SJSA1 (cell line): ENCODE measurements around the gene PRUNE1. TPM values are rescaled to one million over a fixed set of nuclear protein-coding genes. Genes with fewer than 3 reads are reported as not detected.
A peak's percentile ranks its signal among the peaks of the same experiment; 100 is the strongest.

Experiments used
- DNase-seq, 2 experiments: peaks; one replicate each; pipeline ENCODE4 v3.0.0-alpha.2; 2015 to 2020; ENCODE audit warnings: low spot score in 2 of 2, low read depth in 1 of 2
- H3K27ac ChIP-seq: fragments of 250-450 bp; sonication (Bioruptor Pico); 2 replicates; pipeline ENCODE4 v1.5.1; 2020; ENCODE audit warnings: mild to moderate bottlenecking, moderate library complexity
- H3K27me3 ChIP-seq: fragments of 250-450 bp; sonication (Bioruptor Pico); replicated peaks from 2 replicates; pipeline ENCODE4 v1.5.1; 2020; ENCODE audit warnings: mild to moderate bottlenecking, moderate library complexity
- H3K36me3 ChIP-seq: fragments of 250-450 bp; sonication (Bioruptor Pico); 2 replicates; pipeline ENCODE4 v1.5.1; 2020; ENCODE audit warnings: mild to moderate bottlenecking
- H3K4me1 ChIP-seq: fragments of 250-450 bp; sonication (Bioruptor Pico); replicated peaks from 2 replicates; pipeline ENCODE4 v1.6.1; 2021; ENCODE audit warnings: mild to moderate bottlenecking
- H3K4me3 ChIP-seq: fragments of 250-450 bp; sonication (Bioruptor Pico); 2 replicates; pipeline ENCODE4 v1.5.1; 2020; ENCODE audit warnings: mild to moderate bottlenecking
- H3K9me3 ChIP-seq: fragments of 250-450 bp; sonication (Bioruptor Pico); replicated peaks from 2 replicates; pipeline ENCODE4 v1.5.1; 2020; ENCODE audit warnings: mild to moderate bottlenecking
- total RNA-seq: library from RNA; depleted of rRNA; stranded (reverse); fragments of >200 nt; shearing (Covaris generic); gene quantifications from 2 replicates; pipeline ENCODE4 v1.2.3, GENCODE V29; 2014

PRUNE1 gene
- total RNA-seq, 1 experiment from 2014 or later: 22.3 TPM

DNA sequence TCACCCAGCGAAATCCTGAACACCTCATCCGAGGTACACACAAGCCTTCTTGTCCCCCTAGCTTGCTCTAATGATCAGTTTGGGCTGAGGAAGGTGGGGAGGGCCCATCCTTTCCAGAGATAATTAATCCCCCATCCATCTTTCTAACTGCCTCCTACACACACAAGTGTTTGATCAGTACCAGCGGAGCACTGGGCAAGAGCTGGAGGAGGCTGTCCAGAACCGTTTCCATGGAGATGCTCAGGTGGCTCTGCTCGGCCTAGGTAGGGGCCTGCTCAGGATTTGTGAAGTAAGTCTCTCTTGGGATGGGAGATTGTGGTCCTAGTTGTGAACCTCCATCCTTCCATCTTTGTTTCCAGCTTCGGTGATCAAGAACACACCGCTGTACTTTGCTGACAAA lies 20.3 kb upstream of the PRUNE1 start:
- Histone ChIP-seq H3K27ac (no peak overlapping the region), H3K36me3 (no peaks in the 10 kb centered on the region), H3K27me3 (no peaks in the 10 kb centered on the region), H3K4me1 (no peaks in the 10 kb centered on the region), H3K9me3 (no peaks in the 10 kb centered on the region), H3K4me3 (no peak overlapping the region)
- DNase-seq: no peak

DNA sequence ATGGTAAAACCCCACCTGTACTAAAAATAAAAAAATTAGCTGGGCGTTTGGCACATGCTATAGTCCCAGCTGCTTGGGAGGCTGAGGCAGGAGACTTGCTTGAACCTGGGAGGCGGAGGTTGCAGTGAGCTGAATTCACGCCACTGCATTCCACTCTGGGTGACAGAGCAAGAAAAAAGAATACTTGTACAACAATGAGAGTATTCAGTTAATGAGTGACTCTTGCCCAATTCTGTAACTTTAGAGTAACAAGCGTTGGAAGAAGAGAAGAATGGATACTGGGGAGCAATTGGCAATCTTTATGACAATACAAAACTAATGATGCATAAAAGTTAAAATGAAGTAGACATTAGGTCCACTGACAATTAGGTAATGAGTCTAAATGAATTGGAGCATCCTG lies 15.6 kb upstream of the PRUNE1 start:
- Histone ChIP-seq H3K4me1 (no peaks in the 10 kb centered on the region), H3K4me3 (no peak overlapping the region), H3K9me3 (no peaks in the 10 kb centered on the region), H3K36me3 (no peaks in the 10 kb centered on the region; the same call in 1 of the 2 replicates), H3K27ac (no peak overlapping the region), H3K27me3 (no peaks in the 10 kb centered on the region)
- DNase-seq: no peak

DNA sequence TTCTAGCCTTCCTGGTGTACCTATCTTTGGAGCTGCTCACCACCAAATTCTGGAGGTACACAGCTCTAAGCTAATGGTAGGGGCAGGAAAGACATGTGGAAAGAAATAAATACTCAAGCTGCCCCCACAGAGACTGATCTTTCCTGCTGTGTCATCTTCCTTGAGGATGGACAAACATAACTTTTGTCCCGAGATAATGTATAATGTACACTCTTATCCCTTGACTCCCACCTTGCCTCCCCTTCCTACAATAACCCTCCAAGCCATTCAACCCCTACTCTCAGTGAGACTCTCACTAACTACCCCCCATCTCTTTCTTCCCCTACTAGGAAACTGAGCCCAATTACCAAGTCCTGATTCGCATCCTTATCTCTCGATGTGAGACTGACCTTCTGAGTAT lies 14.0 kb upstream of the PRUNE1 start:
- no peak overlapping the region for H3K4me3 ChIP-seq
- H3K36me3 ChIP-seq: no peaks in the 10 kb centered on the region; the same call in 1 of the 2 replicates
- H3K9me3 ChIP-seq: no peaks in the 10 kb centered on the region
- no peak for DNase-seq
- no peaks in the 10 kb centered on the region for H3K27me3 ChIP-seq
- H3K4me1 ChIP-seq: peaks cover 9% of the 10 kb centered on the region
- H3K27ac ChIP-seq: no peak overlapping the region

DNA sequence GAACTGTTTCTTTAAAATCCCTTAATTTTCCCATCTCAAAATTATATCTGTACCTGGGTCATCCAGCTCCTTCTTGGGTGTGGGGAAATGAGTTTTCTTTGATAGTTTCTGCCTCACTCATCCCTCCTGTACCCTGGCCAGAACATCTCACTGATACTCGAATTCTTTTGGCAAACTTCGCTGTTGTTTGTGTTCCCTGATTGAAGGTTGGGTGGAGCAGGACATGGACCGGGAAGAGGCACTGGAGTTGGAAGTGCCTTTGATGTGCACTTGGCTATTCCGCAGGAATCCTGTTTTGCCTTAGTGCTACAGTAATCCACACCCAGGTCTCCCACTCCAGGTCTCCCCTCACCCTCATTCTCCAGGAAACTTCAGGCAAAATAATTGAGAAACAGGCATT lies 12.8 kb upstream of the PRUNE1 start:
- H3K27me3 ChIP-seq: no peaks in the 10 kb centered on the region
- H3K4me3 ChIP-seq: no peak overlapping the region
- peaks cover 19% of the 10 kb centered on the region for H3K4me1 ChIP-seq
- H3K36me3 ChIP-seq: no peaks in the 10 kb centered on the region; the same call in 1 of the 2 replicates
- H3K27ac ChIP-seq: no peak overlapping the region
- H3K9me3 ChIP-seq: no peaks in the 10 kb centered on the region
- DNase-seq: no peak

DNA sequence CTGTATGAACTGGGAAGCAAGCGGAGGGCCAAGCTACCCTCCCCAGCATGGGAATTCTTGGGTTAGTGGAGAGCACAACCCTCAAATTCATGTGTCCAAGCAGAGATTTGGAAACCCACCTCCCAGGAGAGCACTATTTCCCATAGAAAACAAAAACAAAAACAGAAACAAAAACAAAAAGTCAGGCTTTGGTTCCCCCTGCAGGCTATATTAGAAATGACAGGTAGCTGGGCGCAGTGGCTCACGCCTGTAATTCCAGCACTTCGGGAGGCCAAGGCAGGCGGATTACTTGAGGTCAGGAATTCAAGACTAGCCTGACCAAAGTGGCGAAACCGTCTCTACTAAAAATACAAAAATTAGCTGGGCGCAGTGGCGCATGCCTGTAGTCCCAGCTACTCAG lies 12.4 kb upstream of the PRUNE1 start:
- H3K27me3 ChIP-seq: no peaks in the 10 kb centered on the region
- no peak overlapping the region for H3K4me3 ChIP-seq
- no peaks in the 10 kb centered on the region; the same call in 1 of the 2 replicates for H3K36me3 ChIP-seq
- H3K9me3 ChIP-seq: no peaks in the 10 kb centered on the region
- no peak overlapping the region for H3K27ac ChIP-seq
- peak in 1 of 2 experiments; percentile 52 for DNase-seq
- peaks cover 19% of the 10 kb centered on the region for H3K4me1 ChIP-seq

DNA sequence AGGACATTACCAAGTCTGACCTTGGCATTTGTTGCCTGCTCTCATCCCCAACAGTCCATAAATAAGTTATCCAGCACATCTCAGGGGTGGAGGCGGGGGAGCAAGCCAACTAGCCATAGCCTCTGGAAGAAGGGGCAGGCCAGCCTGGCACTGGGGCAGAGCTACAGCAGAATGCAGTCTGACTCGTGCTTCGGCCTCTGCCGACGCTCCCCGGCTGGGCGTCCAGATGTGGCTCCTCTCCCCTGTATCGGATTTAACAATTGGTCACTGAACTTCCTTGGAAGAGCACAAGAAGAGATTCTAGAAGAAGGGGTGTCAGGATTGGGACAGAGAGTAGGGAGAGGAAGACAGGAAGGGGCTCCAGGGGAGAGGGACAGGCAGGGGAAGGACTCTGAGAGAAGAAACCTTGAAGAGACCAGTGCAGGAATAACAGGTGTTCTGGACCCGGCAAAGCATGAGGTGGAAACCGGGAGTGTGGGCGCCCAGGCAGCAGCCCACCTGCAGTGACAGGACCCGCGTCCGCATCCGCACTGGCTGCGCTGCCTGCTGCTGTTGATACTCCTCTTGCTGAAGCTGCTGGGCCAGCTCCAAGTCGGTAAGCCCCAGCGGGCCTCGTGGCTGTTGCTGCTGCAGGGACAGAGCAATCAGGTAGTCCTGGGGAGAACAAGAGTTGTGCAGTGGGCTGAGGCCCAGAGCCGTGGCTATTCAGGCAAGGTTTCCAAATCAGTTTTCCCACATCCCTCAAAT lies 10.9 kb upstream of the PRUNE1 start:
- peaks cover 19% of the 10 kb centered on the region for H3K4me1 ChIP-seq
- H3K4me3 ChIP-seq: no peak overlapping the region
- no peak for DNase-seq
- no peaks in the 10 kb centered on the region for H3K27me3 ChIP-seq
- H3K9me3 ChIP-seq: no peaks in the 10 kb centered on the region
- no peak overlapping the region for H3K27ac ChIP-seq
- H3K36me3 ChIP-seq: no peaks in the 10 kb centered on the region; the same call in 1 of the 2 replicates

DNA sequence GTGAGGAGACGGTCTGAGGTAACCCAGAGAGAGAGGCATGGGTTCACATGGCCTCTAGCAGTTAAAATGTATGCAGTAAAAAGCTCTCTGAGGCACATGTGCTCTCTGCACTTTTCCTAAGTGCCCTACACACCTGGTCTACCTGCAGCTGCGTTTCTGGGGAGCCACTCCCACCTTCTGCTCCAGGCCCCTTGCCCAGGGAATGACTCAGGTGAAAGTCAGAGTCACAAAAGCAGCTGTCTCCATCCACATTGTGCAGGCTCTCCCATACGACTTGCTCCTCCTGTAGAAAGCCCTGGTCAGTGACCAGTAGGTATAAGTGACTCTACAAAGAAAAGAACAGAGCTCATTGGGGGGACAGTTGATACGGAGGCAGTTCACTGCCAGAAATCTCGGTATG lies 10.3 kb upstream of the PRUNE1 start:
- no peak for DNase-seq
- Histone ChIP-seq H3K27ac (no peak overlapping the region), H3K9me3 (no peaks in the 10 kb centered on the region), H3K27me3 (no peaks in the 10 kb centered on the region), H3K36me3 (no peaks in the 10 kb centered on the region; the same call in 1 of the 2 replicates), H3K4me1 (peaks cover 19% of the 10 kb centered on the region), H3K4me3 (no peak overlapping the region)

DNA sequence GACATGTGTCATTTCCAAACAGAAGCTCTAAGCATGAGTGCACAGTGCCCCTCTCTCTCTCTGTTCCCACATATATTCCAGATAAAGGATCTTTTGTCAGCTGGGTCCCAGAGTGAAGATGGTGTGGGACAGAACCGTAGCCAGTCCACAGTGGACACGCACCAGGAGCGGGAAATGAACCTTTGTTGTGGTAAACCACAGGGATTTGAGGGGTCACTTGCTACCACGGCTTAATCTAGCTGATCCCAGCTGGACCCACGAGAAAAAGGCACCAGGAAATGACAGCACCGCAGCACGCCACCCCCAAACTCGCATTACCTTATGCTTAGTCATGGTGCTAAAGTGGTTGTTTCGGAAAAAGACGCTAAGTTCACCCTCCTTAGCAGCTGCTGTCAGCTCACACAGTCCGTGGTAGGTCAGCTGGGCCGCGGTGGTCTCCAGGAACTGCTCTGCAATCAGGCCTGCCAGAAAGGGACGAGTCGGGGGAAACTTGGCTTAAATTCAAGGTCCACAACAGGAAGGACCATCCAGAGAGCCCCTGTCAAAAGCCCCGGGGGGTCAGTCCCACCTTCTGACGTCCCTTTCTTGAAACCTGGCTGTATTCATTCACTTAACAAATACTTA lies 9.1 kb upstream of the PRUNE1 start:
- DNase-seq: peak; percentile 79 to 82
- Histone ChIP-seq H3K4me1 (peaks cover 19% of the 10 kb centered on the region), H3K9me3 (no peaks in the 10 kb centered on the region), H3K4me3 (no peak overlapping the region), H3K27ac (peak overlapping the region; percentile 87), H3K27me3 (no peaks in the 10 kb centered on the region), H3K36me3 (no peaks in the 10 kb centered on the region; the same call in 1 of the 2 replicates)

DNA sequence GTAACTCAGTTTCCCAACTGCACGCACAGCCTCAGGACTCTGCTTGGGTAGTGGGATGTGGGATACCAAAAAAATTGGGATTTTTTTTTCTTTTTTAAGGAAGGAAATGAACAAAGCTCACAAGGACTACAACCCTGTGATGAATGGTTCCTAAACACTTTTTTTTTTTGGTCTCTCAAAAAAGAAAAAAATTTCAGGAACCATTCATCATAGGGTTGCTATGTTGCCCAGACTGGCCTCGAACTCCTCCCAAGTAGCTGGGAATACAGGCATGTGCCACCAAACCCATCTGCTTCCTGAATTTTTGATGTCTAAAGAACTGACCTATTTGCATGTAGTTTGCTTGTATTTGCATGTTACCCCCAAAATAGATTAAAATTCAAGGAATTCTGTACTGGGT lies 8.3 kb upstream of the PRUNE1 start:
- DNase-seq: no peak
- no peaks in the 10 kb centered on the region for H3K27me3 ChIP-seq
- H3K4me1 ChIP-seq: peaks cover 19% of the 10 kb centered on the region
- H3K36me3 ChIP-seq: no peaks in the 10 kb centered on the region; the same call in 1 of the 2 replicates
- no peaks in the 10 kb centered on the region for H3K9me3 ChIP-seq
- H3K27ac ChIP-seq: peak overlapping the region; percentile 87
- H3K4me3 ChIP-seq: no peak overlapping the region

DNA sequence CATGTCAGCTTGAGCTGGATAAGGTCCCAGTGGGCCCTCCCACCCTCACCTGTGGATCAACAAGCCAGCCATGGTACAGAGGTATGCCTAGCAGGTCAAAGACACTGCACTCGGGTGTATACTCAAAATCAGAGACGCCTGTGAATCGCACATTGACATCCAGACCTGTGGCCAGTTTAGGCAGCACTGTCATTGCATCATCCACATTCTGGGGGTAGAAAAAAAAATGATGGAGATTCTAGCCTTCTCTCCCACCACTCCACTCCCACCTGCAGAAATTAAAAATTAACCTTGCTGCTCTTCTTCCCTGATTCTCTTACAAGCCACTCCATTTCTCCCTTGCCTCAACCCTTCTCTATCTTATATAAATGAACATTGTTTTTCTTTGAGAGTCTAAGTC lies 7.8 kb upstream of the PRUNE1 start:
- Histone ChIP-seq H3K4me1 (peaks cover 19% of the 10 kb centered on the region), H3K9me3 (no peaks in the 10 kb centered on the region), H3K27ac (no peak overlapping the region), H3K4me3 (no peak overlapping the region), H3K27me3 (no peaks in the 10 kb centered on the region), H3K36me3 (no peaks in the 10 kb centered on the region; the same call in 1 of the 2 replicates)
- DNase-seq: no peak

DNA sequence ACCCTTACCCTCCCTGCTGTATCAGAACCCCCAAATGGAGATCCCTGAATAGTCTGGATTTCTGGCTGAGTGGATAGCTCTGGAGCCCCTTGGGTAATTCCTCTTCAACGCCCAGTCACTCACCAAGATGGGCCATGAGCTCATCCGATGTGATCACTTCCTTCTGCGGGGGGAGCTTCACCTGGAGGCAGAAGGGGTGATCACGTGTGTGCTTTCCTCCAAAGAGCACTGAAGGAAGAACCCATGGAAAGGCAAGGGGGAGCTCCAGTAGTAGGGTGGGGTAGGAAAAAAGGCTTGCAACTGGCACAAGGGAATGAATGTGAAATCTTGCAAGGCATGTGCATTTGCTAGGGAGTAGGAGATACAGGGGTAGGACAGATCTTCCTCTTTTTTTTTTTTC lies 6.6 kb upstream of the PRUNE1 start:
- Histone ChIP-seq H3K4me1 (peaks cover 30% of the 10 kb centered on the region), H3K4me3 (no peak overlapping the region), H3K9me3 (no peaks in the 10 kb centered on the region), H3K27ac (no peak overlapping the region), H3K36me3 (no peaks in the 10 kb centered on the region; the same call in 1 of the 2 replicates), H3K27me3 (no peaks in the 10 kb centered on the region)
- DNase-seq: no peak

DNA sequence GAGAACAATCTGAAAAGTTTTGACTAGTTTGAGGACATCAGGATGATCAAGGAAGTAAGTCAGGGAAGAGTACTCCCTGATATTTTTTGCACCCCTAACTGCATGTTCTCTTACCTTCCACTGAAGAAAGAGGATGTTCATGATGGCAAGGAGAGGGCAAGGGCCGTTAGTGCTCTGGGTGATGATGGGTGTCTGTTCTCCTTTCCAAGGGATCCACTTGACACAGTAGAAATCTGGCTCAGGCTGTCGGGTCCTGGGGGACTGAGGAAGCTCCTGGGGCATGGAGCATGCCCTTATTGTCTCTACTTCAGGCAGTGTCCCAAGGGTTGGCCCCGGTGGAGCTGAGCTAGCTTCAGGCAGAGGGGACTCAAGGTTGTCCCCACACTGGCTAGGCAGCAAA lies 6.2 kb upstream of the PRUNE1 start:
- Histone ChIP-seq H3K4me1 (peaks cover 35% of the 10 kb centered on the region), H3K4me3 (no peak overlapping the region), H3K27me3 (no peaks in the 10 kb centered on the region), H3K27ac (no peak overlapping the region), H3K9me3 (no peaks in the 10 kb centered on the region), H3K36me3 (no peaks in the 10 kb centered on the region; the same call in 1 of the 2 replicates)
- no peak for DNase-seq

DNA sequence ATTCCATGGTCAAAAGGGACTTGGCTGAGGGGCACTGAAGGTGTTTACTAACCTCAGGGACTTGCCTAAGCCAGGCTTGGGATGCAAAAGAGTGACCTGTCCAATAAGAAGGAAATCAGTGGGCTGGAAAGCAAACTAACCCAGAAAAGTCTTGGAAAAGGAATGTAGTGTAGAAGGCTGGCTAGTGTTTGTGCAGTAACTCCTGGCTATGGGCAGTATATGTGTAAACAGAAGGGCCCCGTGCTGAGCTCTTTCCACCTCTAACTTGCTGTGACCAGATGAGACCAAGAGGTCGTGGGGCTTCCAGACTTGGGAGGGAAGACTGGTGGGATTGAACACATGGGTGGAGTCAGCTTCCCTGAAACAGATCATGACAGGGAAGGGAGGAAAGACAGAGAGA lies 5.6 kb upstream of the PRUNE1 start:
- no peak for DNase-seq
- Histone ChIP-seq H3K9me3 (no peaks in the 10 kb centered on the region), H3K27ac (no peak overlapping the region), H3K27me3 (no peaks in the 10 kb centered on the region), H3K36me3 (no peaks in the 10 kb centered on the region; the same call in 1 of the 2 replicates), H3K4me3 (no peak overlapping the region), H3K4me1 (peaks cover 40% of the 10 kb centered on the region)

DNA sequence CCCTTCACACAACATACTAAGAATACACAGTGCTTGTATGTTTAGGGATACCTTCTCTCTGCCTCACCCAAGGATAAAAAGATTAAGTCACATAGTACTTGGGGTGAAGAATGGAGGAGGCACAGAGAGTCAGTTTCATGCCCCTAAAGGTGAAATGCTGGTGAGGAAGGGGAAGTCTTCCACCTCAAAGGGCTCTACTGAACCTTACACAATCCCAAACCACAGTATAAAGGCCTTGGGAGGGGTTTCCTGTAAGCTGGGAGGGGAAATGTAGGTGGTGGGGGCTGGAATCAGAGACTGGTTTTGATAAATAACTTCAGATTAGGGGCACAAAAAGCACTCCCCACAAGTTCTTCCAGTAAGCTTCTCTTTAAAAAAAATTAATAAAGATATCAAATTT lies 5.1 kb upstream of the PRUNE1 start:
- Histone ChIP-seq H3K4me3 (no peak overlapping the region), H3K27me3 (no peaks in the 10 kb centered on the region)
- no peak for DNase-seq

More for the DNA sequence above, 5.1 kb upstream of the PRUNE1 start:
- Histone ChIP-seq H3K27ac (no peak overlapping the region), H3K4me1 (peaks cover 44% of the 10 kb centered on the region), H3K36me3 (no peaks in the 10 kb centered on the region; the same call in 1 of the 2 replicates), H3K9me3 (no peaks in the 10 kb centered on the region)
